Hepatocyte (in vitro differentiated cells): ENCODE data around the gene NRP1. TPM values are rescaled to one million over a fixed set of nuclear protein-coding genes. Genes with fewer than 3 reads are reported as not detected.

Experiments used
- DNase-seq: peaks from one replicate; pipeline ENCODE4 v3.0.0-alpha.2; 2016; ENCODE audit warnings: low spot score
- H2AFZ ChIP-seq: fragments of 200-600 bp; sonication (generic); 2 replicates; pipeline ENCODE4 v1.6.0; 2016; ENCODE audit warnings: antibody characterized with exemption, mild to moderate bottlenecking
- H3K27ac ChIP-seq: fragments of 200-600 bp; sonication (generic); 2 replicates; pipeline ENCODE4 v1.5.1; 2016; ENCODE audit warnings: mild to moderate bottlenecking
- H3K27me3 ChIP-seq: fragments of 200-600 bp; sonication (generic); 2 replicates; pipeline ENCODE4 v1.6.1; 2016
- H3K36me3 ChIP-seq: fragments of 200-600 bp; sonication (generic); replicated peaks from 2 replicates; pipeline ENCODE4 v1.5.1; 2016; ENCODE audit warnings: low read depth; ENCODE audit not compliant: insufficient read depth
- H3K4me1 ChIP-seq: fragments of 200-600 bp; sonication (generic); 2 replicates; pipeline ENCODE4 v1.5.1; 2016; ENCODE audit warnings: mild to moderate bottlenecking, moderate library complexity; ENCODE audit not compliant: insufficient read depth
- H3K4me2 ChIP-seq: fragments of 200-600 bp; sonication (generic); 2 replicates; pipeline ENCODE4 v1.6.0; 2016
- H3K4me3 ChIP-seq: fragments of 200-600 bp; sonication (generic); 2 replicates; pipeline ENCODE4 v1.5.1; 2016; ENCODE audit warnings: mild to moderate bottlenecking
- H3K79me2 ChIP-seq: fragments of 200-600 bp; sonication (generic); 2 replicates; pipeline ENCODE4 v1.6.0; 2017; ENCODE audit warnings: mild to moderate bottlenecking
- H3K9me2 ChIP-seq: fragments of 200-600 bp; sonication (generic); replicated peaks from 2 replicates; pipeline ENCODE4 v1.6.0; 2017; ENCODE audit warnings: mild to moderate bottlenecking; ENCODE audit not compliant: insufficient read depth
- H3K9me3 ChIP-seq: fragments of 200-600 bp; sonication (generic); 2 replicates; pipeline ENCODE4 v1.5.1; 2016; ENCODE audit warnings: low read depth, mild to moderate bottlenecking
- H4K20me1 ChIP-seq: fragments of 200-600 bp; sonication (generic); 2 replicates; pipeline ENCODE4 v1.6.0; 2016; ENCODE audit warnings: mild to moderate bottlenecking; ENCODE audit not compliant: insufficient read depth, poor library complexity, severe bottlenecking
- CTCF ChIP-seq: fragments of 200-600 bp; sonication (generic); IDR thresholded peaks from 2 replicates; pipeline ENCODE4 v1.5.1; 2016; ENCODE audit warnings: antibody characterized with exemption, mild to moderate bottlenecking; ENCODE audit not compliant: poor library complexity
- EZH2 ChIP-seq: fragments of 200-600 bp; sonication (generic); IDR thresholded peaks from 2 replicates; pipeline ENCODE4 v1.6.1; 2016; ENCODE audit warnings: antibody characterized with exemption, mild to moderate bottlenecking, borderline replicate concordance
- EZH2phosphoT487 ChIP-seq: fragments of 200-600 bp; sonication (generic); IDR thresholded peaks from one replicate; pipeline ENCODE4 v1.6.1; 2018; ENCODE audit warnings: antibody characterized with exemption, mild to moderate bottlenecking, low read depth, moderate library complexity; ENCODE audit not compliant: unreplicated experiment, severe bottlenecking
- WGBS: methylation state at CpG from one replicate; pipeline ENCODE4 v1.1.6; 2016; ENCODE audit warnings: low lambda C conversion rate; ENCODE audit errors: missing lambda C conversion rate; 5-methylcytosine and 5-hydroxymethylcytosine counted together
- polyA plus RNA-seq: library from polyadenylated mRNA; unstranded; fragments of >200 nt; fragmentation: Nextera tagmentation; extraction: Ambion mirVana; gene quantifications from 2 replicates; pipeline ENCODE4 v1.2.1, GENCODE V29; 2016
- total RNA-seq: library from RNA; depleted of rRNA; stranded (reverse); fragments of >200 nt; gene quantifications from 2 replicates; pipeline ENCODE4 v1.2.3, GENCODE V29; 2014

NRP1 gene
- total and polyA plus RNA-seq, 2 experiments from 2014 or later, result 32.2 to 46.9 TPM

- Histone ChIP-seq H3K79me2 (no peaks in the 10 kb centered on the region), H4K20me1 (no peaks in the 10 kb centered on the region), H3K27me3 (no peaks in the 10 kb centered on the region), H3K4me2 (no peak overlapping the region), H3K4me1 (peaks cover 7% of the 10 kb centered on the region), H3K9me2 (no peaks in the 10 kb centered on the region), H3K36me3 (no peaks in the 10 kb centered on the region), H3K9me3 (no peaks in the 10 kb centered on the region), H3K27ac (no peak overlapping the region), H3K4me3 (no peak overlapping the region), H2AFZ (no peak overlapping the region)
- no peak for TF ChIP-seq EZH2
- TF ChIP-seq EZH2phosphoT487, result no peak
- TF ChIP-seq CTCF, result no peak
- WGBS, result 89% methylated on average over 2 of the region's 2 CpGs
- DNase-seq, result no peak
These were observed 157.8 kb downstream of the NRP1 start for GRCh38 chr10:33176688-33177087.

- Histone ChIP-seq H3K4me3 (no peak overlapping the region), H3K27me3 (no peaks in the 10 kb centered on the region), H3K9me3 (no peaks in the 10 kb centered on the region), H3K4me2 (no peak overlapping the region), H3K36me3 (no peaks in the 10 kb centered on the region), H4K20me1 (no peaks in the 10 kb centered on the region), H2AFZ (no peak overlapping the region), H3K79me2 (no peaks in the 10 kb centered on the region), H3K4me1 (peaks cover 7% of the 10 kb centered on the region), H3K27ac (no peak overlapping the region), H3K9me2 (no peaks in the 10 kb centered on the region)
- DNase-seq, result no peak
- 85% methylated on average over 5 of the region's 5 CpGs for WGBS
- TF ChIP-seq CTCF, result no peak
- no peak for TF ChIP-seq EZH2
- TF ChIP-seq EZH2phosphoT487, result no peak
These were observed 159.6 kb downstream of the NRP1 start for GRCh38 chr10:33174674-33175434.

GRCh38 chr10:33165911-33166310 is 168.6 kb downstream of the NRP1 start:
- no peak for TF ChIP-seq EZH2phosphoT487
- TF ChIP-seq EZH2, result no peak
- TF ChIP-seq CTCF, result no peak
- Histone ChIP-seq H3K9me2 (no peaks in the 10 kb centered on the region), H4K20me1 (no peaks in the 10 kb centered on the region), H3K4me1 (no peaks in the 10 kb centered on the region), H3K4me3 (no peak overlapping the region), H3K79me2 (no peaks in the 10 kb centered on the region), H3K27me3 (no peaks in the 10 kb centered on the region), H3K4me2 (no peak overlapping the region), H3K9me3 (no peaks in the 10 kb centered on the region), H2AFZ (no peak overlapping the region), H3K36me3 (no peaks in the 10 kb centered on the region), H3K27ac (no peak overlapping the region)
- 68% methylated on average over 3 of the region's 3 CpGs for WGBS
- no peak for DNase-seq
